ENCODE data around the gene FAF1.

DNA sequence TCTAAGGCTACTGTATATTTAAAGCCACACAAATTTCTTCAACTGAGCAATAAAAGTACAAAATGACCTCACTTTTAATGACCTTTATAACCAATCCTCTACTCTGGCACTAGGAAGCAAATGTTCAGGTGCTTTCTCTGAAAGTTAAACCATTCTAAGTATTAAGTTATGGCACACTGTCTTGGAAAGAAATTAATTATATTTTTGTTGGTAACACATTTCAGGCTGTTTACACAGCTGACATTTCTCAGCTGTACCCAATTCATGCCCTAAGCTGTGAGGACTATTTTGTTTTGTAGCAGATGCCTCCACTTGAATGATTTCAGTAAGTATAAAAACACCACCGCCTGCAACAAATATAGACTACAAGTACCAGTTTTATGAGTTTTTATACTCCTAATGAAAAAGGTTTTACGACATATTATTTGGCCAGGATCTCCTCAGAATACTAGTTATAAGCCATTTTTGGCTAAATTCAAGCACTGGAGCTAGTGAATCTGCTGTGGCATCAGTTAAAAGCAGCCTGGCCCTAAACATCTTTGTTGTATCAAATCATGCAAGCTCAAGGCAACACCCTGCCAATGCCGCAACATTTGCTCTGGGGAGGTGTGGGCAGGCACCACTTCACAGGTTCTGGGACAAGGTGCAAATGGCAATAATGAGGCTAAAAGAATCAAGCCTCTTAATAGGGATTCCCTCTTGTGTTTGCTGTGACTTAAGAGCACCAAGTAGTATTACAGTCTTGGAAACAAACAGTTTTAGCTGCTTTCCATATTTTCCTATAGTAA, 308.4 kb downstream of the FAF1 start:
- TF ChIP-seq, protein P1, sequence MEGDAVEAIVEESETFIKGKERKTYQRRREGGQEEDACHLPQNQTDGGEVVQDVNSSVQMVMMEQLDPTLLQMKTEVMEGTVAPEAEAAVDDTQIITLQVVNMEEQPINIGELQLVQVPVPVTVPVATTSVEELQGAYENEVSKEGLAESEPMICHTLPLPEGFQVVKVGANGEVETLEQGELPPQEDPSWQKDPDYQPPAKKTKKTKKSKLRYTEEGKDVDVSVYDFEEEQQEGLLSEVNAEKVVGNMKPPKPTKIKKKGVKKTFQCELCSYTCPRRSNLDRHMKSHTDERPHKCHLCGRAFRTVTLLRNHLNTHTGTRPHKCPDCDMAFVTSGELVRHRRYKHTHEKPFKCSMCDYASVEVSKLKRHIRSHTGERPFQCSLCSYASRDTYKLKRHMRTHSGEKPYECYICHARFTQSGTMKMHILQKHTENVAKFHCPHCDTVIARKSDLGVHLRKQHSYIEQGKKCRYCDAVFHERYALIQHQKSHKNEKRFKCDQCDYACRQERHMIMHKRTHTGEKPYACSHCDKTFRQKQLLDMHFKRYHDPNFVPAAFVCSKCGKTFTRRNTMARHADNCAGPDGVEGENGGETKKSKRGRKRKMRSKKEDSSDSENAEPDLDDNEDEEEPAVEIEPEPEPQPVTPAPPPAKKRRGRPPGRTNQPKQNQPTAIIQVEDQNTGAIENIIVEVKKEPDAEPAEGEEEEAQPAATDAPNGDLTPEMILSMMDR (IDR thresholded peaks at IDR 0.05) = no peak
- TF ChIP-seq POLR2A (IDR thresholded peaks at IDR 0.05) = no peak
